ENCODE results near the gene NRSN2.

NRSN2 gene

DNA sequence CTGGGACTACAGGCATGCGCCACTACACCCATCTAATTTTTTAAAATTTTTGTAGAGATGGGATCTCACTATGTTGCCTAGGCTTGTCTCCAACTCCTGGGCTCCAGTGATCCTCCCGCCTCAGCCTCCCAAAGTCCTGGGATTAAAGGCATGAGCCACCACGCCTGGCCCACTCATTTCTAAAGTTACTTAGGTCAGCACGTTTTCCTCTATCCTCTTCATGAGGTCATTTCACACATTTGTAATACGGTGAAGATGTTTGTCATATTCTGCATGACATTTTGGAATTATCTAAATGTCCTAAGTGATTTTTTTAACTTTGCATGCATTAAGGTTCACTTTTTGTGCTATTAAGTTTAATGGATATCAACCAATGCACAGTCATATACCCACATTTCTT lies 33.5 kb upstream of the NRSN2 start:
- no peak overlapping the region for H3K27ac ChIP-seq
- TF ChIP-seq, protein P1, sequence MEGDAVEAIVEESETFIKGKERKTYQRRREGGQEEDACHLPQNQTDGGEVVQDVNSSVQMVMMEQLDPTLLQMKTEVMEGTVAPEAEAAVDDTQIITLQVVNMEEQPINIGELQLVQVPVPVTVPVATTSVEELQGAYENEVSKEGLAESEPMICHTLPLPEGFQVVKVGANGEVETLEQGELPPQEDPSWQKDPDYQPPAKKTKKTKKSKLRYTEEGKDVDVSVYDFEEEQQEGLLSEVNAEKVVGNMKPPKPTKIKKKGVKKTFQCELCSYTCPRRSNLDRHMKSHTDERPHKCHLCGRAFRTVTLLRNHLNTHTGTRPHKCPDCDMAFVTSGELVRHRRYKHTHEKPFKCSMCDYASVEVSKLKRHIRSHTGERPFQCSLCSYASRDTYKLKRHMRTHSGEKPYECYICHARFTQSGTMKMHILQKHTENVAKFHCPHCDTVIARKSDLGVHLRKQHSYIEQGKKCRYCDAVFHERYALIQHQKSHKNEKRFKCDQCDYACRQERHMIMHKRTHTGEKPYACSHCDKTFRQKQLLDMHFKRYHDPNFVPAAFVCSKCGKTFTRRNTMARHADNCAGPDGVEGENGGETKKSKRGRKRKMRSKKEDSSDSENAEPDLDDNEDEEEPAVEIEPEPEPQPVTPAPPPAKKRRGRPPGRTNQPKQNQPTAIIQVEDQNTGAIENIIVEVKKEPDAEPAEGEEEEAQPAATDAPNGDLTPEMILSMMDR (conservative IDR thresholded peaks at IDR 0.05): no peak
- TF ChIP-seq ZFX (IDR thresholded peaks at IDR 0.05): no peak

DNA sequence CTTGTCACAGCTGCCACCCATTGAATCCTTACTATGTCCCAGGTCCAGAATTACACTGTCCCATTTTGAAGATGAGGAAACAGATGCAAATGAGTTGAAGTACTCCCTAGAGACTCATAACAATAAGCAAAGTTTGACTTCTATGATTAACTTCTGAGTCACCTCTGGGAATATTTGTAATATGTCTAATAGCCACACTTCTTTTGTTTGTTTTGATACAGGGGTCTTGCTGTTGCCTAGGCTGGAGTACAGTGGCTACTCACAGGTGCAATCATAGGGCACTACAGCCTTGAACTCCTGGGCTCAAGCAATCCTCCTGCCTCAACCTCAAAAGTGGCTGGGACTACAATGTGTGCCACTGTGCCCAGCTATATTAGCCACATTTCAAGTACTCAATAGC lies 33.0 kb upstream of the NRSN2 start:
- TF ChIP-seq, protein P1 (conservative IDR thresholded peaks at IDR 0.05): no peak
- TF ChIP-seq ZFX (IDR thresholded peaks at IDR 0.05): no peak
- no peak overlapping the region for H3K27ac ChIP-seq

DNA sequence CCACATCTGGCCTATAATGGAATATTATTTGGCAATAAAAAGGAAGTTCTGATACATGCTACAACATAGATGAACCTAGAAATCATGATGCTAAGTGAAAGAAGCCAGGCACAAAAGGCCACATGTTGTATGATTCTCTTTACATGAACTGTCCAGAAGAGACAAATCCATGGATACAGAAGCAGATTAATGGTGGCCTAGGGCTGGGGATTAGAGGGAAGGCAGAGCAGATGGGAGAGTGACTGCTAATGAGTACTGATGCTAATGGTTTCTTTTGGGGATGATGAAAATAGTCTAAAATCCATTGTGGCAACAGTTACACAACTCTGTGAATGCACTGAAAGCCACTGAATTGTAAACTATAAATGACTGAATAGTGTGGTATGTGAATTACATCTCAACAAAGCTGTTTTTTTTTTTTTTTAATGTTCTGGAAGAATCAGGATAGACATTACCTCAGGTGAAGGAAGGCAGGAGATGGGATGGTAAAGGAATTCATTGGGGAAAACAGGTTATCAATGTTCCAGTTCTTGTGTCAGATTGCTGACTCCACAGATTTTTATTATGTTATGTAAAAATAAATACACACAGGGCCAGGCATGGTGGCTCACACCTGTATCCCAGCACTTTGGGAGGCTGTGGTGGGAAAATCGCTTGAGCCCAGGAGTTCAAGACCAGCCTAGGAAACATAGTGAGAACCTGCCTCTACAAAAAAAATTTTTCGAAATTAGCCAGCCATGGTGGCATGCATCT lies 30.4 kb upstream of the NRSN2 start:
- H3K27ac ChIP-seq: no peak overlapping the region
- TF ChIP-seq, protein P1 (conservative IDR thresholded peaks at IDR 0.05): no peak
- TF ChIP-seq ZFX (IDR thresholded peaks at IDR 0.05): no peak

- peak overlapping the region; percentile 96 for H3K27ac ChIP-seq
- no peak for TF ChIP-seq ZFX (IDR thresholded peaks at IDR 0.05)
- TF ChIP-seq, protein P1 (conservative IDR thresholded peaks at IDR 0.05): no peak; the same call in 1 of the 2 replicates
Measured at GRCh38 chr20:324177-325044, 22.5 kb upstream of the NRSN2 start.

- peak within 1 kb of the TSS; percentile 96 for H3K27ac ChIP-seq
- TF ChIP-seq ZFX (IDR thresholded peaks at IDR 0.05): no peak
- TF ChIP-seq, protein P1 (conservative IDR thresholded peaks at IDR 0.05): no peak
Measured at GRCh38 chr20:325045-325888, 21.6 kb upstream of the NRSN2 start, which contains the start of gene SOX12. Gene SOX12, plus strand, starts transcription at chr20:325552. Its CDS starts 373 bp downstream, at chr20:325925.

- peak overlapping the region; percentile 96 for H3K27ac ChIP-seq
- TF ChIP-seq, protein P1 (conservative IDR thresholded peaks at IDR 0.05): peak; percentile 11; the same call in 1 of the 2 replicates
- TF ChIP-seq ZFX (IDR thresholded peaks at IDR 0.05): peak; percentile 56; the same call in 1 of the 2 replicates
Measured at GRCh38 chr20:325889-326644, 20.8 kb upstream of the NRSN2 start.

All from C4-2B (cell line).